H1 (cell line): ENCODE data around the gene AGAP1. TPM values are rescaled to one million over a fixed set of nuclear protein-coding genes. Genes with fewer than 3 reads are reported as not detected.

ENCODE experiments used
- CTCF ChIA-PET: fragments of 300-600 bp; sonication (Branson Sonifier 250); formaldehyde crosslinking; loops from one replicate; lab custom pipeline; 2021; ENCODE audit not compliant: partially characterized antibody; lab: Charles Lee
- POLR2A ChIA-PET: fragments of 300-600 bp; sonication (Branson Sonifier 250); formaldehyde crosslinking; loops from one replicate; lab custom pipeline; 2021; ENCODE audit warnings: inconsistent platforms; ENCODE audit not compliant: partially characterized antibody; lab: Charles Lee
- DNase-seq, 2 experiments: peaks; one replicate each; pipeline versions ENCODE4 v3.0.0 to v3.0.0-alpha.2; 2010 to 2022; ENCODE audit warnings: low spot score in 2 of 2, low read depth in 1 of 2, mixed read lengths in 1 of 2
- FAIRE-seq: peaks from 2 replicates; lab custom pipeline; 2011; peaks lifted over from hg19 to GRCh38; lab: Jason Lieb, UNC
- H2AFZ ChIP-seq: 2 replicates; pipeline ENCODE4 v1.8.1; 2012; ENCODE audit warnings: low read length, inconsistent platforms
- H2AK5ac ChIP-seq: 2 replicates; pipeline ENCODE4 v1.6.1; 2013; ENCODE audit warnings: low read depth, low read length
- H2BK120ac ChIP-seq: replicated peaks from 2 replicates; pipeline ENCODE3; 2013; ENCODE audit warnings: low read depth, low read length, inconsistent platforms
- H2BK12ac ChIP-seq: 2 replicates; pipeline ENCODE4 v1.6.1; 2013; ENCODE audit warnings: low read depth, low read length
- H2BK15ac ChIP-seq: 2 replicates; pipeline ENCODE4 v1.6.1; 2013; ENCODE audit warnings: low read length
- H2BK20ac ChIP-seq: 2 replicates; pipeline ENCODE4 v1.6.1; 2013; ENCODE audit warnings: low read length
- H2BK5ac ChIP-seq: 2 replicates; pipeline ENCODE4 v1.6.1; 2013; ENCODE audit warnings: low read depth, low read length
- H3K14ac ChIP-seq: 2 replicates; pipeline ENCODE4 v1.6.1; 2013; ENCODE audit warnings: inconsistent platforms; ENCODE audit not compliant: insufficient read length
- H3K18ac ChIP-seq: 2 replicates; pipeline ENCODE4 v1.6.1; 2013; ENCODE audit warnings: low read length; ENCODE audit errors: extremely low read depth
- H3K23ac ChIP-seq: 2 replicates; pipeline ENCODE4 v1.6.1; 2013; ENCODE audit warnings: inconsistent platforms; ENCODE audit not compliant: insufficient read length
- H3K23me2 ChIP-seq: 2 replicates; pipeline ENCODE4 v1.6.1; 2013; ENCODE audit warnings: low read depth, low read length
- H3K27ac ChIP-seq: 2 replicates; pipeline ENCODE4 v1.6.1; 2011; ENCODE audit warnings: low read depth, low read length, inconsistent platforms
- H3K27me3 ChIP-seq, 4 experiments: replicated peaks in 1 of 4; 1 replicate in 1 of 4; 2 replicates in 3 of 4; pipeline versions ENCODE4 v1.6.1 to v1.8.1; 2011 to 2013; ENCODE audit warnings: low read length in 3 of 4, mild to moderate bottlenecking in 3 of 4, inconsistent platforms in 2 of 4, mixed read lengths in 2 of 4, moderate library complexity in 1 of 4; ENCODE audit not compliant: control insufficient read depth in 3 of 4, insufficient read depth in 3 of 4; ENCODE audit errors: extremely low read depth in 1 of 4
- H3K36me3 ChIP-seq, 4 experiments: 2 replicates each; pipeline versions ENCODE4 v1.6.1 to v1.8.1; 2011 to 2013; ENCODE audit warnings: mild to moderate bottlenecking in 4 of 4, low read length in 3 of 4, moderate library complexity in 2 of 4, control low read depth in 1 of 4, inconsistent platforms in 1 of 4; ENCODE audit not compliant: insufficient read depth in 4 of 4, control insufficient read depth in 2 of 4
- H3K4ac ChIP-seq: replicated peaks from 2 replicates; pipeline ENCODE3; 2013; ENCODE audit warnings: low read length, low read depth, mixed read lengths, inconsistent platforms; ENCODE audit not compliant: insufficient read length
- H3K4me1 ChIP-seq, 4 experiments: replicated peaks in 1 of 4; 1 replicate in 1 of 4; 2 replicates in 3 of 4; pipeline versions ENCODE4 v1.6.1 to v1.8.1; 2011 to 2013; ENCODE audit warnings: low read length in 3 of 4, inconsistent platforms in 2 of 4, mixed read lengths in 1 of 4; ENCODE audit not compliant: insufficient read depth in 4 of 4, control insufficient read depth in 3 of 4
- H3K4me2 ChIP-seq, 2 experiments: 2 replicates each; pipeline versions ENCODE4 v1.6.1 to v1.8.1; 2011 to 2013; ENCODE audit warnings: low read depth in 2 of 2, low read length in 2 of 2, control low read depth in 1 of 2, inconsistent platforms in 1 of 2, mild to moderate bottlenecking in 1 of 2; ENCODE audit not compliant: insufficient read depth in 1 of 2
- H3K4me3 ChIP-seq, 4 experiments: fragments of 200-600, 300-600 bp in 1 of 4; sonication (generic), shearing (Covaris generic), sonication (Bioruptor Twin) in 1 of 4; 2 replicates each; pipeline versions ENCODE4 v1.5.1 to v1.8.1; 2011 to 2016; ENCODE audit warnings: low read length in 4 of 4, low read depth in 3 of 4, control low read depth in 2 of 4, inconsistent platforms in 2 of 4, mild to moderate bottlenecking in 2 of 4, mixed read lengths in 1 of 4, moderate library complexity in 1 of 4; ENCODE audit not compliant: insufficient read depth in 2 of 4; ENCODE audit errors: extremely low read depth in 1 of 4
- H3K56ac ChIP-seq: replicated peaks from 2 replicates; pipeline ENCODE3; 2013; ENCODE audit warnings: low read depth, mild to moderate bottlenecking, mixed read lengths, low read length, inconsistent platforms; ENCODE audit not compliant: insufficient read length
- H3K79me1 ChIP-seq: 2 replicates; pipeline ENCODE4 v1.6.1; 2013; ENCODE audit warnings: low read depth, low read length, control low read depth
- H3K79me2 ChIP-seq, 2 experiments: 2 replicates each; pipeline versions ENCODE4 v1.6.1 to v1.8.1; 2012 to 2013; ENCODE audit warnings: low read length in 2 of 2, mild to moderate bottlenecking in 2 of 2, inconsistent platforms in 1 of 2; ENCODE audit not compliant: insufficient read depth in 2 of 2, control insufficient read depth in 1 of 2
- H3K9ac ChIP-seq, 4 experiments: replicated peaks in 1 of 4; 1 replicate in 1 of 4; 2 replicates in 3 of 4; pipeline versions ENCODE4 v1.6.1 to v1.8.1; 2011 to 2013; ENCODE audit warnings: low read depth in 3 of 4, low read length in 3 of 4, control low read depth in 2 of 4, mild to moderate bottlenecking in 2 of 4, moderate library complexity in 2 of 4, inconsistent platforms in 1 of 4; ENCODE audit errors: extremely low read depth in 1 of 4
- H3K9me3 ChIP-seq, 2 experiments: 2 replicates each; pipeline versions ENCODE4 v1.6.1 to v1.8.1; 2012 to 2013; ENCODE audit warnings: mild to moderate bottlenecking in 2 of 2, moderate library complexity in 2 of 2, control low read depth in 1 of 2, inconsistent platforms in 1 of 2, low read depth in 1 of 2, low read length in 1 of 2, mixed read lengths in 1 of 2; ENCODE audit not compliant: insufficient read depth in 2 of 2
- H4K20me1 ChIP-seq, 2 experiments: replicated peaks in 1 of 2; 2 replicates each; pipeline versions ENCODE3 to v1.8.1; 2011 to 2013; ENCODE audit warnings: inconsistent platforms in 2 of 2, low read length in 2 of 2, mild to moderate bottlenecking in 1 of 2; ENCODE audit not compliant: insufficient read depth in 2 of 2, control insufficient read depth in 1 of 2
- H4K5ac ChIP-seq: 2 replicates; pipeline ENCODE4 v1.6.1; 2013; ENCODE audit warnings: low read length, low read depth, mixed read lengths, inconsistent platforms; ENCODE audit not compliant: insufficient read length
- H4K8ac ChIP-seq: 2 replicates; pipeline ENCODE4 v1.8.0; 2013; ENCODE audit warnings: mild to moderate bottlenecking, moderate library complexity, low read length, inconsistent platforms; ENCODE audit not compliant: insufficient read depth; ENCODE audit errors: extremely low read depth
- H4K91ac ChIP-seq: replicated peaks from 2 replicates; pipeline ENCODE3; 2013; ENCODE audit warnings: low read length, mixed read lengths, inconsistent platforms; ENCODE audit not compliant: insufficient read length
- BRCA1 ChIP-seq: IDR thresholded peaks from 2 replicates; pipeline ENCODE4 v1.6.1; 2012; ENCODE audit warnings: low read depth, low read length, improper control_type of control experiment
- EP300 ChIP-seq, 2 experiments: IDR thresholded peaks; 1 replicate in 1 of 2; 2 replicates in 1 of 2; pipeline ENCODE4 v1.6.1; 2011 to 2012; ENCODE audit warnings: low read depth in 2 of 2, low read length in 2 of 2, mild to moderate bottlenecking in 2 of 2, borderline replicate concordance in 1 of 2, inconsistent platforms in 1 of 2, moderate library complexity in 1 of 2
- GABPA ChIP-seq: IDR thresholded peaks from 2 replicates; pipeline ENCODE4 v1.6.1; 2011; ENCODE audit warnings: mild to moderate bottlenecking, low read length, moderate library complexity, borderline replicate concordance; ENCODE audit not compliant: insufficient read depth
- RAD21 ChIP-seq, 2 experiments: IDR thresholded peaks in 1 of 2; conservative IDR thresholded peaks in 1 of 2; 2 replicates each; pipeline ENCODE4 v1.6.1; 2011; ENCODE audit warnings: low read depth in 2 of 2, low read length in 2 of 2, improper control_type of control experiment in 1 of 2, inconsistent platforms in 1 of 2, mild to moderate bottlenecking in 1 of 2, moderate library complexity in 1 of 2
- SP2 ChIP-seq: IDR thresholded peaks from 2 replicates; pipeline ENCODE4 v1.6.1; 2012; ENCODE audit warnings: mild to moderate bottlenecking, low read length, inconsistent platforms
- ZNF274 ChIP-seq: IDR thresholded peaks from 2 replicates; pipeline ENCODE4 v1.7.0; 2012; ENCODE audit warnings: low read length, borderline replicate concordance; ENCODE audit errors: extremely low read depth
- WGBS, 2 experiments: shearing (Covaris generic) in 1 of 2; methylation state at CpG; one replicate each; pipeline versions ENCODE4 v1.1.6 to v1.1.7; 2013 to 2015; ENCODE audit warnings: low lambda C conversion rate in 2 of 2, mixed read lengths in 2 of 2, inconsistent platforms in 1 of 2, low coverage in 1 of 2, missing lambda C conversion rate in 1 of 2; ENCODE audit not compliant: insufficient replicate concordance in 2 of 2, insufficient coverage in 1 of 2, insufficient read length in 1 of 2; ENCODE audit errors: extremely low coverage in 1 of 2, missing lambda C conversion rate in 1 of 2; 5-methylcytosine and 5-hydroxymethylcytosine counted together
- polyA plus RNA-seq, 7 experiments: library from polyadenylated mRNA; depleted of rRNA in 3 of 7; stranded (reverse) in 5 of 7; unstranded in 2 of 7; fragments of >200 nt in 5 of 7; fragments of 200-250 nt in 2 of 7; gene quantifications; 1 replicate in 5 of 7; 2 replicates in 1 of 7; 4 replicates in 1 of 7; pipeline versions ENCODE4 v1.2.1 to v1.2.3, GENCODE V29; 2011 to 2013; ENCODE audit warnings: missing spikeins in 2 of 7, mixed read lengths in 2 of 7
- total RNA-seq: library from RNA; stranded (reverse); fragmentation: NEBNext Ultra II Directional; extraction: Animal tissue kit (Norgen Biotek cat#: 25700); gene quantifications from 2 replicates; pipeline ENCODE4 v1.2.1, GENCODE V29; 2021
- TF ChIP-seq, protein P1 (sequence below): IDR thresholded peaks from 2 replicates; pipeline ENCODE4 v1.6.1; 2012; ENCODE audit warnings: low read length, inconsistent platforms

The AGAP1 gene
- total and polyA plus RNA-seq, 2 of the 8 experiments (the other 6 are each of a cell fraction or from before 2014, with no cell fraction given): 18.1 to 39.4 TPM

DNA sequence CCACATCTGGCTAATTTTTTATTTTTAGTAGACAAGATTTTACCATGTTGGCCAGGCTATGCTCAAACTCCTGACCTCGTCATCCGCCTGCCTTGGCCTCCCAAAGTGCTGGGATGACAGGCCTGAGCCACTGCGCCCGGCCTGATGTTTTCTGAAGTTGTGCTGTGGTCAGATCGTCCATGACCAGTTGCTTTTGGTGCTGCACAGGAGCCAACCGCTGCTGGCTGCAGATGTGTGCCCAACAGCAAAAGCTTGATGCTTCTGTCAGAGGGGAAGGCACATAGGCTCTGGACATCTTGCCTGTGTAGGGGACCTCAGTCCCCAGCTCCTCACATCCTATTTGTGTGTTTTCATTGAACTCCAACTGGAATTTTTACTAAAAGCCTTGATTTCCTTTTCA is 218.3 kb downstream of the AGAP1 start:
- Histone ChIP-seq H2BK120ac (no peak overlapping the region), H3K9me3 (no peaks in the 10 kb centered on the region), H3K27me3 (no peaks in the 10 kb centered on the region), H4K5ac (no peak overlapping the region), H2AK5ac (no peak overlapping the region), H3K4me1 (no peaks in the 10 kb centered on the region), H3K79me1 (peaks cover 7% of the 10 kb centered on the region), H3K9ac (no peak overlapping the region)
- no peak for FAIRE-seq
- TF ChIP-seq RAD21 (IDR thresholded peaks at IDR 0.05 in 1 of 2, conservative IDR thresholded peaks at IDR 0.05 in 1 of 2; ENCODE audit: low read depth in 2 of 2, low read length in 2 of 2) (no peak), GABPA (no peak), SP2 (no peak), BRCA1 (no peak), ZNF274 (no peak), EP300 (IDR thresholded peaks at IDR 0.05; ENCODE audit: borderline replicate concordance in 1 of 2, low read depth in 2 of 2, low read length in 2 of 2) (no peak)
- TF ChIP-seq, protein P1, sequence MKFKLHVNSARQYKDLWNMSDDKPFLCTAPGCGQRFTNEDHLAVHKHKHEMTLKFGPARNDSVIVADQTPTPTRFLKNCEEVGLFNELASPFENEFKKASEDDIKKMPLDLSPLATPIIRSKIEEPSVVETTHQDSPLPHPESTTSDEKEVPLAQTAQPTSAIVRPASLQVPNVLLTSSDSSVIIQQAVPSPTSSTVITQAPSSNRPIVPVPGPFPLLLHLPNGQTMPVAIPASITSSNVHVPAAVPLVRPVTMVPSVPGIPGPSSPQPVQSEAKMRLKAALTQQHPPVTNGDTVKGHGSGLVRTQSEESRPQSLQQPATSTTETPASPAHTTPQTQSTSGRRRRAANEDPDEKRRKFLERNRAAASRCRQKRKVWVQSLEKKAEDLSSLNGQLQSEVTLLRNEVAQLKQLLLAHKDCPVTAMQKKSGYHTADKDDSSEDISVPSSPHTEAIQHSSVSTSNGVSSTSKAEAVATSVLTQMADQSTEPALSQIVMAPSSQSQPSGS: no peak
- TF ChIP-seq, all 59 proteins: peak for 0
- no peak overlapping the region for H3K4me2 ChIP-seq
- CTCF ChIA-PET: interaction anchor here (1.1 to 1.6 kb wide), 2 partner anchors 34 to 67 kb away, joined by 3 to 4 read pairs; no protein-coding TSS in a partner anchor
- H3K27ac ChIP-seq: no peak overlapping the region
- no peak overlapping the region for H4K91ac ChIP-seq
- H3K36me3 ChIP-seq: peaks cover 0 to 7% (median 1%) of the 10 kb centered on the region in 4 experiments; a peak in 4 of 8 replicates
- H4K8ac ChIP-seq: no peak overlapping the region; the same call in 1 of the 2 replicates
- H3K23ac ChIP-seq: no peak overlapping the region
- H4K20me1 ChIP-seq: peaks cover 4 to 27% of the 10 kb centered on the region in 2 experiments
- no peak overlapping the region for H2AFZ ChIP-seq
- H2BK12ac ChIP-seq: no peak overlapping the region
- no peak overlapping the region for H2BK5ac ChIP-seq
- H2BK15ac ChIP-seq: no peak overlapping the region
- H3K79me2 ChIP-seq: peaks cover 0 to 13% of the 10 kb centered on the region in 2 experiments; a peak in 2 of 4 replicates
- no peaks in the 10 kb centered on the region for H3K23me2 ChIP-seq
- H3K56ac ChIP-seq: no peak overlapping the region
- H3K4ac ChIP-seq: no peak overlapping the region
- H3K18ac ChIP-seq: no peak overlapping the region
- no peak for DNase-seq
- WGBS, 2 experiments: 95% methylated on average over 6 of the region's 6 CpGs; no CpG with 5 or more reads in 1 of the 2 experiments
- POLR2A ChIA-PET: interaction anchor here (1.5 kb wide), 1 partner anchor 11 kb away, joined by 6 read pairs; no protein-coding TSS in a partner anchor
- H3K4me3 ChIP-seq: no peak overlapping the region
- H3K14ac ChIP-seq: no peak overlapping the region
- no peak overlapping the region for H2BK20ac ChIP-seq
